Activated CD4-positive, alpha-beta T cell treated with anti-CD3 and anti-CD28 coated beads, Interleukin-2, amount 50 U/mL, for 24 hours (primary cell): ENCODE results near the gene PDLIM7.

Experiments
- DNase-seq, 2 donors: peaks; one replicate each; pipeline ENCODE4 v3.0.0-alpha.2; 2020; ENCODE audit warnings: low read depth in 1 of 2, low spot score in 1 of 2

The PDLIM7 gene

GRCh38 chr5:177475563-177476427, 21.6 kb downstream of the PDLIM7 start:
- no peak for DNase-seq

GRCh38 chr5:177474846-177475562, 22.4 kb downstream of the PDLIM7 start:
- DNase-seq, result no peak

- DNase-seq, result no peak
Observed at GRCh38 chr5:177474002-177474476, 23.4 kb downstream of the PDLIM7 start.

GRCh38 chr5:177473443-177474001, 23.9 kb downstream of the PDLIM7 start, which contains the start of gene DBN1:
DBN1 (minus strand) TSS chr5:177473634; CDS start chr5:177473521, 113 bp downstream.
- DNase-seq, result no peak

GRCh38 chr5:177472460-177473442, 24.7 kb downstream of the PDLIM7 start:
- DNase-seq, result no peak

- no peak for DNase-seq
Observed at GRCh38 chr5:177471610-177472356, 25.6 kb downstream of the PDLIM7 start.

GRCh38 chr5:177470759-177471536, 26.5 kb downstream of the PDLIM7 start:
- no peak for DNase-seq

GRCh38 chr5:177469750-177470525, 27.5 kb downstream of the PDLIM7 start:
- no peak for DNase-seq

- DNase-seq, result no peak
Observed at GRCh38 chr5:177468685-177469628, 28.4 kb downstream of the PDLIM7 start.

- DNase-seq, result no peak
Observed at GRCh38 chr5:177468329-177468684, 29.1 kb downstream of the PDLIM7 start.

GRCh38 chr5:177467436-177467835, 30.0 kb downstream of the PDLIM7 start:
- DNase-seq, result no peak

- no peak for DNase-seq
Observed at GRCh38 chr5:177466861-177467260, 30.5 kb downstream of the PDLIM7 start.

GRCh38 chr5:177465044-177465443, 32.4 kb downstream of the PDLIM7 start:
- no peak for DNase-seq

GRCh38 chr5:177462021-177462670, 35.3 kb downstream of the PDLIM7 start:
- DNase-seq, result no peak

GRCh38 chr5:177459819-177460628, 37.4 kb downstream of the PDLIM7 start:
- no peak for DNase-seq

- no peak for DNase-seq
Observed at GRCh38 chr5:177459357-177459756, 38.0 kb downstream of the PDLIM7 start.
